M059J (cell line): Measurements from ENCODE around the gene OCA2. TPM values are rescaled to one million over a fixed set of nuclear protein-coding genes. Genes with fewer than 3 reads are reported as not detected.
"Not testable (repeated sequence)": the region's sequence is repeated elsewhere in the genome, so short reads cannot be mapped to it uniquely, and the experiment has no call there.

Source experiments
- DNase-seq: peaks from one replicate; pipeline ENCODE4 v3.0.0-alpha.2; 2012; ENCODE audit warnings: low read depth
- total RNA-seq: library from RNA; depleted of rRNA; stranded (reverse); fragments of >200 nt; shearing (Covaris generic); gene quantifications from 2 replicates; pipeline ENCODE4 v1.2.3, GENCODE V29; 2014

OCA2 gene
- total RNA-seq, 1 experiment from 2014 or later: not detected

DNA sequence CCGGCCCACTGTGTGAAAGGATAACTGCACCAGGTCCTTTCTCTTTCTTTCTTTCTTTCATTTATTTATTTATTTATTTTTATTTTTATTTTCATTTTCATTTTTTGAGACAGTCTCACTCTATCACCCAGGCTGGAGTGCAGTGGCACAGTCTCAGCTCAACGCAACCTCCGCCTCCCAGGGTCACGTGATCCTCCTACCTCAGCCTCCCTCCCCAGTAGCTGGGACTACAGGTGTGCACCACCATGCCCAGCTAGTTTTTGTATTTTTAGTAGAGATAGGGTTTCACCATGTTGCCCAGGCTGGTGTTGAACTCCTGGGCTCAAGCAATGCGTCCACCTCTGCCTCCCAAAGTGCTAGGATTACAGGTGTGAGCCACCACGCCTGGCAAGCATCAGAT is 146.5 kb downstream of the OCA2 start:
- DNase-seq: not testable (repeated sequence)

DNA sequence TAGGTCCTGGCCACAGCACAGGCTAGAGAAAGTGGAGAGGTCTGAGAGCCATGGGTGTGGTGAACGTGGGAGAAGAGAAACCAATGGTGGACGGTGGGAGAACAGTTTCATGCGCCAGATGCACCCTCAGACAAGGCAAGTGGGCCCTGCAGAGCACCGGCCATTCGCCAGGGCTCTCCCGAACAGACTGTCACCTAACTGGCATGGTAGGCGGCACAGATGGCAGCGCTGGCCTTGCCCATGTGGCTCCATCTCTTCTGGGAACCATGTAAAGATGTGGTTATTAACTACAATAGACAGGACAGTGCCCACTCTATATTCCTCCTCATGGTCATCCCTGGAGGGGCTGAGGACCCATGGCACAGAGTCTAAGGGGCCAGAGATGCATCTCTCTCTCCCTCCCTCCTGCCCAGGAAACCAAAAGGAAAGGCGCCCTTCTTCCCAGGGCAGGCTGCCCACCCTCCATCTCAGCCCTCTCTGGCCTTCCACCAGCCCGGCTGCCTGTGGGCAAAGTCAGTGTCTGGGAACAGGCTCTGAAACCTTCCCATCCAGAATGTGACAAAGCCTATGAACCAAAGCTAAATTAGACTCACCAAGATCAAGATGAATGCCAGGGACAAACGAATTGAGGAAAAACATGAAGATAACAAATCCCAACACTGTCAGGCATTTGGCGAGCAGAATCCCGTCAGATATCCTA is 147.8 kb downstream of the OCA2 start:
- no peak for DNase-seq

- DNase-seq: no peak
Measured at GRCh38 chr15:27949089-27949488, 150.0 kb downstream of the OCA2 start.

DNA sequence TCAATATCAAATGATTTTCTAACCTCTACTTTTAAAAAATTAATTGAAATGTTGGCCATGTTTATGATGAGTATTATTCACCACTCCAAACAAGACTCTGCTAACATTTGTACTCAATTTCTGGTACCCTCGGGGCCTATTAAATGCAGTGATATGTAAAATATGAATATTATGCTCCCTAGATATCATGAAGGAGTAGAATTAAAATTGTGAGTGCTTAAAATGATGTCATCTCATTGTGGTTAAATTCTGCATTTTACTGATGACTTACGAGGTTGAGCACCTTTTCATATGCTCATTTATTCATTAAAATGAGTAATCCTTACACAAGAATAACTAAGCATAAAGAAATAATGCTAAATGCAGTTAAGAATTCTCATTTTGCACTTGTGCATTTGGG is 159.9 kb downstream of the OCA2 start:
- no peak for DNase-seq

- DNase-seq: no peak
Measured at GRCh38 chr15:27937851-27938250, 161.3 kb downstream of the OCA2 start.

GRCh38 chr15:27936164-27936563 is 163.0 kb downstream of the OCA2 start:
- DNase-seq: no peak

DNA sequence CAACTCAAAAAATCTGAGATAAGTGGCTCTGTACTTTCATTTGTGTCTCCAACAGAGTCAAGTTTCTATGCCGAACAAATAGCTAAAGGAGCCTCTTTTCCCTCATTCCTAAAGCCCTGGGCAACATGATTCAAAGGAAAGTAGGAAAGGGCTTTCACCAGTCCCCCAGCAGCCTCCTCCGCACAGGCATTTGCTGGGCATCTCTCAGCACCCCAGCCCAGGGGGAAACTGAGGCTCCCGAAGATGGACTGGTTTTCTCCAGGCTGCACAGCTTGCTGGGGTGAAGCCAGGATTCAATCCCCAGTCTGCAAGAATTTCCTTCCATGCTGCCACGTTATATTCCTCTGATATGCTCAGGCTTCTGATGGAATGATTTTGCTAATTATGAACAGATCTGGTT is 163.8 kb downstream of the OCA2 start:
- DNase-seq: no peak

- no peak for DNase-seq
Measured at GRCh38 chr15:27934782-27935181, 164.3 kb downstream of the OCA2 start.

- no peak for DNase-seq
Measured at GRCh38 chr15:27933562-27933961, 165.6 kb downstream of the OCA2 start.

- no peak for DNase-seq
Measured at GRCh38 chr15:27932600-27932999, 166.5 kb downstream of the OCA2 start.

- DNase-seq: no peak
Measured at GRCh38 chr15:27928386-27928785, 170.7 kb downstream of the OCA2 start.

GRCh38 chr15:27912283-27912682 is 186.8 kb downstream of the OCA2 start:
- DNase-seq: no peak

- no peak for DNase-seq
Measured at GRCh38 chr15:27906802-27907201, 192.3 kb downstream of the OCA2 start.

DNA sequence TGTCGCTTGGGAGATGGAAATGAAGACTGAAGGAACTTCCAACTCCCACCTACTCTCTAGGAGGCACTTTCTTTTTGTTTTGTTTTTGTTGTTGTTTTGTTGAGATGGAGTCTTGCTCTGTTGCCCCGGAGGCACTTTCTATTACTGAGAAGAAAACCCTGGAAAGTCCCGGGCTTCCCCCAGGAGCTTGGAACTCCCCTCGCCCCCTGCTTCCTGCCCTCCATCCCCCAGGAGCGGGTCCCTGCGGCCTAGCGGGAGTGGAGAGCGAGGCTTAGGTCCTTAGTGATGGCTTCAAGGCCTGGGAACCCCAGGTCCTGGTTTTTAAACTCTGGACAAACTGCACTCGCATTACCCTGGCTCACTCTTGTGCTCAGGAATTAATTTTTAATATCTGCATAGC is 195.7 kb downstream of the OCA2 start:
- no peak for DNase-seq

- DNase-seq: no peak
Measured at GRCh38 chr15:27902680-27903385, 196.3 kb downstream of the OCA2 start.

DNA sequence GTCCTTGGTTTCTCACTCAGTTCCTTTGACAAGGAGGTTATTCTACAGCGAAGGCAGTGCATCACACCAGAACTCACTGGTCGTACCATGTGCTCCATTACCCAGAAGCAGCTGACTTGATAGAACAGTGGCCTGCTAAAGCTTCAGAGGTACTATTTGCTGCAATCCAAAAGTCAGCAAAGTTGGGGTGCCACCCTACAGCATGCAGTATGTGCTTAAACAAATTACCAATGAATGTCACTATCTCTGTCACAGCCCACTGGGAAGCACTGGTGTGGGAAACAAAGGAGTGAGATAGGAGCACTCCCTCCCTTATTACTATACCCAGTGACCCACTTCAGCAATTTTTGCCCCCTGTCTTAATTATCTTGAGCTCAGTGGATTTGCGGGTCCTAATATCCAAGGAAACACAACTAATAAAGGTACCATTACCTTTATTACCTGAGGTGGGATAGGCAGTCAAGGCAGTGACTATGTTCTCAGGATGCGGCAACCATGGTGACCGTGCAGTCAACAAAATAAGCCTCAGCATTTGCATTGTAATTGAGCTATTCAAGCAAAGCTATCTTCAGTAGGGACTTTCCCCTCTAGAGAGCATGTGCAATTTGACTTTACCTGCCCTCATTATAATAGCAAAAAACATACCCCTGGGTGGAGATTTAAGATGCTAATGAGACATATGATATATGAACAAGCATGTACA is 199.4 kb downstream of the OCA2 start:
- DNase-seq: no peak

DNA sequence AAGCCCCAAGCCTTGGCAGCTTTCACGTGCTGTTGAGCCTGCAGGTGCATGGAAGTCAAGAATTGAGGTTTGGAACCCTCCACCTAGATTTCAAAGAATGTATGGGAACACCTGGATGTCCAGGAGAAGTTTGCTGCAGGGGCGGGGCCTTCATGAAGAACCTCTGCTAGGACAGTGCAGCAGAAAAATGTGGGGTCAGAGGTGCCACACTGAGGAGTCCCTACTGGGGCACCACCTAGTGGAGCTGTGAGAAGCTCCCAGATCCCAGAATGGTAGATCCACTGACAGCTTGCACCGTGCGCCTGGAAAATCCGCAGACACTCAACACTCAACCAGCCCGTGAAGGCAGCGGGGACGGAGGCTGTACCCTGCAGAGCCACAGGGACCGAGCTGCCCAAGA is 201.6 kb downstream of the OCA2 start:
- DNase-seq: no peak

DNA sequence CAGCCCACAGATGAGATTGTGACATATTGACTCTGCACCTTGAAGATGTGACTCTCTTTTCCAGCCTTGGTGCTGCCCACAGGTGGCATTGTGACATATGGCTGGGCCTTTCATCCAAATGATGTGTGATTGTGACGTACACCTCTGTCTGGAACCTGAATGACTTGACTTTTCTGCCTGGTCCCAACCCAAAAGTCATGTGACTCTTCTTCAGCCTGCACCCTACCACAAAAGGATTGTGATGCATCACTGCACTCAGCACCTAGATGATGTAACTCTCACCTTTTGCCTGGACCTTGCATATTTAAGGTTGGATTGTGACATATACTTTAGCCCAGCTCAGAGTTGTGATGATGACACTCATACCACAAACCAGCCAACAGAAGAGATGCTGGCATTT is 204.5 kb downstream of the OCA2 start:
- DNase-seq: no peak

- DNase-seq: no peak
Measured at GRCh38 chr15:27889258-27889657, 209.9 kb downstream of the OCA2 start.

DNA sequence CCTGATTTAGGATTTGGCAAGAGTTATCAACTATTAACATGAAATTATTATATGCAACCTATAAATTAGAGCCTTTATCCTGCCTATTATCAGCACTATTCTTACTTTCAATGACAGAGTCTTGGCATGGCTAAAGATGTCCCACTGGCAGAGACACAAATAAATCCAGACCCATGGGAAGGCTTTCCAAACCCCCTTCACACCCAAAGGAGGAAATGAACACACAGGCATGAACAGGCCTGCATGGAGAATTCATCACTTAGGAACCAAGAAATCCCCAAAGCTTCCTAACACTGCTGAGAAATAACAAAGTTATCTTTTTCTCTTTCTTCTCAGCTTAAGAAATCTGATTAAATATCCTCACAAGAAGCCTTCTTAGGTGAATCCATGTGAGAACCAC is 213.9 kb downstream of the OCA2 start:
- no peak for DNase-seq

- no peak for DNase-seq
Measured at GRCh38 chr15:27884726-27885125, 214.4 kb downstream of the OCA2 start.

GRCh38 chr15:27878841-27879240 is 220.3 kb downstream of the OCA2 start:
- DNase-seq: no peak

GRCh38 chr15:27873828-27874227 is 225.3 kb downstream of the OCA2 start:
- no peak for DNase-seq
